ENCODE data around the gene NUMBL. TPM values are rescaled to one million over a fixed set of nuclear protein-coding genes. Genes with fewer than 3 reads are reported as not detected.
"Not testable (repeated sequence)": the region's sequence is repeated elsewhere in the genome, so short reads cannot be mapped to it uniquely, and the experiment has no call there.

The NUMBL gene
- total and polyA plus RNA-seq, 4 donors = 13.2 to 41.2 (median 17.1) TPM

GRCh38 chr19:40626918-40627317 is 63.5 kb downstream of the NUMBL start:
- DNase-seq (no peak), ATAC-seq (ENCODE audit: insufficient read depth, low FRiP score) (no peak)
- Histone ChIP-seq H3K9me3 (ENCODE audit: control insufficient read depth in 4 of 4, insufficient read depth in 3 of 4, low read length in 3 of 4) (peaks cover 0 to 4% (median 0%) of the 10 kb centered on the region in 4 donors), H3K27ac (ENCODE audit: low read depth in 1 of 2, low read length in 1 of 2) (no peak overlapping the region), H3K4me3 (no peak overlapping the region), H3K4me1 (ENCODE audit: control insufficient read depth in 5 of 5, insufficient read depth in 5 of 5, low read length in 5 of 5) (peaks cover 0 to 2% (median 0%) of the 10 kb centered on the region in 5 donors), H3K9ac (ENCODE audit: insufficient read depth in 1 of 2, low read length in 2 of 2) (no peak overlapping the region), H3K36me3 (ENCODE audit: control insufficient read depth in 4 of 4, insufficient read depth in 4 of 4, low read length in 4 of 4) (peaks cover 0 to 37% (median 24%) of the 10 kb centered on the region in 4 donors), H3K27me3 (ENCODE audit: control insufficient read depth in 3 of 3, insufficient read depth in 3 of 3, low read length in 2 of 3) (no peaks in the 10 kb centered on the region)
- TF ChIP-seq, protein P1, sequence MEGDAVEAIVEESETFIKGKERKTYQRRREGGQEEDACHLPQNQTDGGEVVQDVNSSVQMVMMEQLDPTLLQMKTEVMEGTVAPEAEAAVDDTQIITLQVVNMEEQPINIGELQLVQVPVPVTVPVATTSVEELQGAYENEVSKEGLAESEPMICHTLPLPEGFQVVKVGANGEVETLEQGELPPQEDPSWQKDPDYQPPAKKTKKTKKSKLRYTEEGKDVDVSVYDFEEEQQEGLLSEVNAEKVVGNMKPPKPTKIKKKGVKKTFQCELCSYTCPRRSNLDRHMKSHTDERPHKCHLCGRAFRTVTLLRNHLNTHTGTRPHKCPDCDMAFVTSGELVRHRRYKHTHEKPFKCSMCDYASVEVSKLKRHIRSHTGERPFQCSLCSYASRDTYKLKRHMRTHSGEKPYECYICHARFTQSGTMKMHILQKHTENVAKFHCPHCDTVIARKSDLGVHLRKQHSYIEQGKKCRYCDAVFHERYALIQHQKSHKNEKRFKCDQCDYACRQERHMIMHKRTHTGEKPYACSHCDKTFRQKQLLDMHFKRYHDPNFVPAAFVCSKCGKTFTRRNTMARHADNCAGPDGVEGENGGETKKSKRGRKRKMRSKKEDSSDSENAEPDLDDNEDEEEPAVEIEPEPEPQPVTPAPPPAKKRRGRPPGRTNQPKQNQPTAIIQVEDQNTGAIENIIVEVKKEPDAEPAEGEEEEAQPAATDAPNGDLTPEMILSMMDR (IDR thresholded peaks at IDR 0.05; ENCODE audit: control extremely low read depth, extremely low read depth) = no peak
- 94 to 95% methylated on average over 24 of the region's 24 CpGs for WGBS, 2 donors

DNA sequence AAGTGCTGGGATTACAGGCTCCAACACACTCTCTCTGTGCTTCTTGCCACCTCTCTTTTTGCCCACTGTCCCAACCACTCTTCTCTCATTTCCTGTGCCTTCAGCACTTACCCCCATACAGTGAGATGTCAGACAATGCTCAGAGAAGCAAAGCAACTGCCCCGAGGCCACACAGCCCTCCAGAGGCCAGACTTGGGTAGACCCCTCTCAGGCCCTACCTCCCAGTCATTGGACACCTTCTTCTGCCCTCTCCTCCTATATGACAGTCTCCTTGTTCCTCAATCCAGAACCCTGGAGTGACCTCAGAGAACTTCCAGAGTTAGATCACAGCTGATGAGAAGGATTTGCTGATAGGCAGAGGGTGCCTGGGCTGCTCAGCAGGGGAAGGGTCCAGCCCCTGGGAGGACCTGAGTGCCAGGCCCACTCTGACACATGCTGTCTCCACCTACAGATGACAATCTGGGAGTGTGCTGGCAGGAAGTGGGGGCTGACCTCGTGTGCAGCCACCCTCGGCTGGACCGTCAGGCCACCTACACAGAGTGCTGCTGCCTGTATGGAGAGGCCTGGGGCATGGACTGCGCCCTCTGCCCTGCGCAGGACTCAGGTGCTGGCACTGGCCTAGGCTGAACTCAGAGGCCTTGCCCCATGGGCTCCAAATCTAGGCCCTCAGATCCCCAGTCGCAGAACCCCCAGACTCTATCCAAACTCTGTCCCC is 64.9 kb downstream of the NUMBL start:
- Histone ChIP-seq H3K27ac (ENCODE audit: low read depth in 1 of 2, low read length in 1 of 2) (no peak overlapping the region), H3K36me3 (ENCODE audit: control insufficient read depth in 4 of 4, insufficient read depth in 4 of 4, low read length in 4 of 4) (peaks cover 0 to 45% (median 29%) of the 10 kb centered on the region in 4 donors), H3K27me3 (ENCODE audit: control insufficient read depth in 3 of 3, insufficient read depth in 3 of 3, low read length in 2 of 3) (no peaks in the 10 kb centered on the region), H3K4me3 (no peak overlapping the region), H3K4me1 (ENCODE audit: control insufficient read depth in 5 of 5, insufficient read depth in 5 of 5, low read length in 5 of 5) (peaks cover 0 to 2% (median 0%) of the 10 kb centered on the region in 5 donors), H3K9me3 (ENCODE audit: control insufficient read depth in 4 of 4, insufficient read depth in 3 of 4, low read length in 3 of 4) (peaks cover 0 to 4% (median 0%) of the 10 kb centered on the region in 4 donors), H3K9ac (ENCODE audit: insufficient read depth in 1 of 2, low read length in 2 of 2) (no peak overlapping the region)
- TF ChIP-seq, protein P1 (IDR thresholded peaks at IDR 0.05; ENCODE audit: control extremely low read depth, extremely low read depth) = no peak
- DNase-seq (no peak), ATAC-seq (ENCODE audit: insufficient read depth, low FRiP score) (no peak)
- 77 to 80% methylated on average over 7 of the region's 7 CpGs for WGBS, 2 donors

- not testable (repeated sequence) for H3K4me1 ChIP-seq (ENCODE audit: control insufficient read depth in 5 of 5, insufficient read depth in 5 of 5, low read length in 5 of 5); H3K27ac ChIP-seq (ENCODE audit: low read depth in 1 of 2, low read length in 1 of 2); H3K9ac ChIP-seq (ENCODE audit: insufficient read depth in 1 of 2, low read length in 2 of 2); H3K27me3 ChIP-seq (ENCODE audit: control insufficient read depth in 3 of 3, insufficient read depth in 3 of 3, low read length in 2 of 3); H3K4me3 ChIP-seq; DNase-seq; ATAC-seq (ENCODE audit: insufficient read depth, low FRiP score); H3K9me3 ChIP-seq (ENCODE audit: control insufficient read depth in 4 of 4, insufficient read depth in 3 of 4, low read length in 3 of 4)
- 85 to 93% methylated on average over 14 of the region's 14 CpGs for WGBS, 2 donors
- peaks cover 0 to 44% (median 33%) of the 10 kb centered on the region in 4 donors for H3K36me3 ChIP-seq (ENCODE audit: control insufficient read depth in 4 of 4, insufficient read depth in 4 of 4, low read length in 4 of 4)
These were observed 65.9 kb downstream of the NUMBL start for GRCh38 chr19:40624369-40625153.
